GM12878 (cell line): Measurements from ENCODE around the gene FKBP2. TPM values are rescaled to one million over a fixed set of nuclear protein-coding genes. Genes with fewer than 3 reads are reported as not detected.

Experiments used
- CHD1 ChIP-seq: IDR thresholded peaks from 2 replicates; pipeline ENCODE4 v1.6.1; 2012; ENCODE audit warnings: low read depth, low read length, improper control_type of control experiment
- EGR1 ChIP-seq, 2 experiments: IDR thresholded peaks; 1 replicate in 1 of 2; 2 replicates in 1 of 2; pipeline ENCODE4 v1.6.1; 2011 to 2012; ENCODE audit warnings: low read depth in 2 of 2, low read length in 2 of 2, borderline replicate concordance in 1 of 2, mild to moderate bottlenecking in 1 of 2, moderate library complexity in 1 of 2
- HDAC6 ChIP-seq: fragments of 200-600 bp; sonication (generic); IDR thresholded peaks from one replicate; pipeline ENCODE4 v1.8.0; 2017; ENCODE audit warnings: antibody characterized with exemption; ENCODE audit not compliant: unreplicated experiment
- MEF2B ChIP-seq: fragments of 450-650 bp; IDR thresholded peaks from 2 replicates; pipeline ENCODE4 v1.6.1; 2018; ENCODE audit warnings: mild to moderate bottlenecking, moderate library complexity; ENCODE audit not compliant: partially characterized antibody, poor library complexity, severe bottlenecking
- MYC ChIP-seq: IDR thresholded peaks from 2 replicates; pipeline ENCODE4 v1.6.1; 2011; ENCODE audit warnings: mild to moderate bottlenecking, low read length, moderate library complexity, inconsistent platforms; ENCODE audit not compliant: insufficient read depth, insufficient replicate concordance, insufficient read length, severe bottlenecking
- PAX8 ChIP-seq: fragments of 450-650 bp; IDR thresholded peaks from 2 replicates; pipeline ENCODE4 v1.6.1; 2017; ENCODE audit warnings: mild to moderate bottlenecking, moderate library complexity
- RFX5 ChIP-seq: IDR thresholded peaks from 2 replicates; pipeline ENCODE4 v1.6.1; 2011; ENCODE audit warnings: low read depth, low read length, improper control_type of control experiment
- TARDBP ChIP-seq: IDR thresholded peaks from 2 replicates; pipeline ENCODE4 v1.6.1; 2016; ENCODE audit warnings: borderline replicate concordance
- ZNF207 ChIP-seq: fragments of 450-650 bp; IDR thresholded peaks from 2 replicates; pipeline ENCODE4 v1.6.1; 2014; ENCODE audit warnings: antibody characterized with exemption, mild to moderate bottlenecking, borderline replicate concordance
- polyA plus RNA-seq, 11 experiments: library from polyadenylated mRNA; depleted of rRNA in 4 of 11; unstranded in 6 of 11; stranded (reverse) in 5 of 11; fragments of >200 nt; fragmentation: Nextera tagmentation in 4 of 11; fragmentation: Illumina TruSeq in 1 of 11; extraction: Ambion mirVana in 4 of 11; extraction: Trizol in 1 of 11; gene quantifications; 1 replicate in 1 of 11; 2 replicates in 10 of 11; pipeline versions ENCODE4 v1.2.1 to v1.2.3, GENCODE V29; 2011 to 2016; ENCODE audit warnings: inconsistent platforms in 2 of 11, missing spikeins in 2 of 11, low read depth in 1 of 11
- total RNA-seq, 4 experiments: library from RNA; depleted of rRNA in 3 of 4; stranded (reverse); fragments of >200 nt in 3 of 4; fragmentation: Illumina TruSeq in 1 of 4; extraction: Trizol in 1 of 4; gene quantifications; 2 replicates each; pipeline versions ENCODE4 v1.2.1 to v1.2.3, GENCODE V29; 2013 to 2021
- TF ChIP-seq, protein P1 (sequence below): IDR thresholded peaks from 2 replicates; pipeline ENCODE4 v1.6.1; 2012; ENCODE audit warnings: mild to moderate bottlenecking, low read depth, low read length
- TF ChIP-seq, protein P2 (sequence below): fragments of 450-650 bp; IDR thresholded peaks from 2 replicates; pipeline ENCODE4 v1.6.1; 2017; ENCODE audit warnings: antibody characterized with exemption, mild to moderate bottlenecking, moderate library complexity
- TF ChIP-seq, protein P3 (sequence below): IDR thresholded peaks from 2 replicates; pipeline ENCODE4 v1.6.1; 2011; ENCODE audit warnings: mild to moderate bottlenecking, low read depth, low read length, moderate library complexity; ENCODE audit not compliant: insufficient replicate concordance
- TF ChIP-seq, protein P4 (sequence below): fragments of 450-650 bp; IDR thresholded peaks from 2 replicates; pipeline ENCODE4 v1.6.1; 2016; ENCODE audit warnings: mild to moderate bottlenecking
- TF ChIP-seq, protein P5 (sequence below): fragments of 450-650 bp; formaldehyde crosslinking; IDR thresholded peaks from 2 replicates; pipeline ENCODE4 v1.5.0; 2022; ENCODE audit warnings: mild to moderate bottlenecking, missing genetic modification characterization

The FKBP2 gene
- total and polyA plus RNA-seq, 10 of the 15 experiments (the other 5 are each of a cell fraction or from before 2014, with no cell fraction given) = 1.8 to 99.7 (median 39.5) TPM

DNA sequence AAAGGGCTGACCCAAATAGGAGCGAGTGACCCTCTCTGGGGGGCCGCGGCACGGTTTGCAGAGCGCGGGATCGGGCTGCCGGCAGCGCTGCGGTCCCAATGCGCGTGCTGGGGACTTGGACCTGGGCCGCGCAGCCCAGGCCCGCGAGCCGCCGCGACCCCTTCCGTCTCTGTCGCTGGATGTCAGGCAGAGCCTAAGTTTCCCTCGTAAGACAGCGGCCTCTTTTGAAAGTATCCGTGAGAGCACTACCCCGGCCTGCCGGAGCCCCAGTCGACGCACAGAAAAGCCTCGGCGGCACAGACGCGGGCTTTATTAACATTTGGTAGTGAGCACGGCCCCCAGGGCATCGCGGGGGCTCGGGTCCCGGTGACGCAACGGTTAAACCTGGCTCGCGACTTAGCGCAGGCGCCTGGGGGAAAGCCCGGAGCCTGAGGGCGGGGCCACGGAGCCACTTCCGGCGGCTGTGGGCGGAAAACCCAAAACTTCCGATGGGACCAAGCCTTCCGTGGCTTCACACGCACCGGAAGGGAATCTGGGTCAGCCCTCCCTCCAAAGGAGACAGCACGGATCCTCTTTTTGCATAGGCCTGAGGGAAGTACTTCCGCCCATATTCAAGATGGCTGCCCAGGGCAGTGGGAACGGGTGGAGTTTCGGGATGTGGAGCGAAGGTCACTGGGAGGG lies 28.8 kb downstream of the FKBP2 start (continued):
- TF ChIP-seq TARDBP = peak; percentile 86
- peak; percentile 10 to 30; a peak in 2 of 3 replicates for TF ChIP-seq EGR1 (IDR thresholded peaks at IDR 0.05; ENCODE audit: borderline replicate concordance in 1 of 2, low read depth in 2 of 2, low read length in 2 of 2)
- TF ChIP-seq, protein P1, sequence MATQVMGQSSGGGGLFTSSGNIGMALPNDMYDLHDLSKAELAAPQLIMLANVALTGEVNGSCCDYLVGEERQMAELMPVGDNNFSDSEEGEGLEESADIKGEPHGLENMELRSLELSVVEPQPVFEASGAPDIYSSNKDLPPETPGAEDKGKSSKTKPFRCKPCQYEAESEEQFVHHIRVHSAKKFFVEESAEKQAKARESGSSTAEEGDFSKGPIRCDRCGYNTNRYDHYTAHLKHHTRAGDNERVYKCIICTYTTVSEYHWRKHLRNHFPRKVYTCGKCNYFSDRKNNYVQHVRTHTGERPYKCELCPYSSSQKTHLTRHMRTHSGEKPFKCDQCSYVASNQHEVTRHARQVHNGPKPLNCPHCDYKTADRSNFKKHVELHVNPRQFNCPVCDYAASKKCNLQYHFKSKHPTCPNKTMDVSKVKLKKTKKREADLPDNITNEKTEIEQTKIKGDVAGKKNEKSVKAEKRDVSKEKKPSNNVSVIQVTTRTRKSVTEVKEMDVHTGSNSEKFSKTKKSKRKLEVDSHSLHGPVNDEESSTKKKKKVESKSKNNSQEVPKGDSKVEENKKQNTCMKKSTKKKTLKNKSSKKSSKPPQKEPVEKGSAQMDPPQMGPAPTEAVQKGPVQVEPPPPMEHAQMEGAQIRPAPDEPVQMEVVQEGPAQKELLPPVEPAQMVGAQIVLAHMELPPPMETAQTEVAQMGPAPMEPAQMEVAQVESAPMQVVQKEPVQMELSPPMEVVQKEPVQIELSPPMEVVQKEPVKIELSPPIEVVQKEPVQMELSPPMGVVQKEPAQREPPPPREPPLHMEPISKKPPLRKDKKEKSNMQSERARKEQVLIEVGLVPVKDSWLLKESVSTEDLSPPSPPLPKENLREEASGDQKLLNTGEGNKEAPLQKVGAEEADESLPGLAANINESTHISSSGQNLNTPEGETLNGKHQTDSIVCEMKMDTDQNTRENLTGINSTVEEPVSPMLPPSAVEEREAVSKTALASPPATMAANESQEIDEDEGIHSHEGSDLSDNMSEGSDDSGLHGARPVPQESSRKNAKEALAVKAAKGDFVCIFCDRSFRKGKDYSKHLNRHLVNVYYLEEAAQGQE = no peak
- no peak for TF ChIP-seq PAX8
- peak; percentile 29; the same call in 1 of the 2 replicates for TF ChIP-seq ZNF207
- TF ChIP-seq CHD1 = no peak
- TF ChIP-seq, protein P2, sequence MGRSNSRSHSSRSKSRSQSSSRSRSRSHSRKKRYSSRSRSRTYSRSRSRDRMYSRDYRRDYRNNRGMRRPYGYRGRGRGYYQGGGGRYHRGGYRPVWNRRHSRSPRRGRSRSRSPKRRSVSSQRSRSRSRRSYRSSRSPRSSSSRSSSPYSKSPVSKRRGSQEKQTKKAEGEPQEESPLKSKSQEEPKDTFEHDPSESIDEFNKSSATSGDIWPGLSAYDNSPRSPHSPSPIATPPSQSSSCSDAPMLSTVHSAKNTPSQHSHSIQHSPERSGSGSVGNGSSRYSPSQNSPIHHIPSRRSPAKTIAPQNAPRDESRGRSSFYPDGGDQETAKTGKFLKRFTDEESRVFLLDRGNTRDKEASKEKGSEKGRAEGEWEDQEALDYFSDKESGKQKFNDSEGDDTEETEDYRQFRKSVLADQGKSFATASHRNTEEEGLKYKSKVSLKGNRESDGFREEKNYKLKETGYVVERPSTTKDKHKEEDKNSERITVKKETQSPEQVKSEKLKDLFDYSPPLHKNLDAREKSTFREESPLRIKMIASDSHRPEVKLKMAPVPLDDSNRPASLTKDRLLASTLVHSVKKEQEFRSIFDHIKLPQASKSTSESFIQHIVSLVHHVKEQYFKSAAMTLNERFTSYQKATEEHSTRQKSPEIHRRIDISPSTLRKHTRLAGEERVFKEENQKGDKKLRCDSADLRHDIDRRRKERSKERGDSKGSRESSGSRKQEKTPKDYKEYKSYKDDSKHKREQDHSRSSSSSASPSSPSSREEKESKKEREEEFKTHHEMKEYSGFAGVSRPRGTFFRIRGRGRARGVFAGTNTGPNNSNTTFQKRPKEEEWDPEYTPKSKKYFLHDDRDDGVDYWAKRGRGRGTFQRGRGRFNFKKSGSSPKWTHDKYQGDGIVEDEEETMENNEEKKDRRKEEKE = no peak
- no peak for TF ChIP-seq MYC
- TF ChIP-seq, protein P3, sequence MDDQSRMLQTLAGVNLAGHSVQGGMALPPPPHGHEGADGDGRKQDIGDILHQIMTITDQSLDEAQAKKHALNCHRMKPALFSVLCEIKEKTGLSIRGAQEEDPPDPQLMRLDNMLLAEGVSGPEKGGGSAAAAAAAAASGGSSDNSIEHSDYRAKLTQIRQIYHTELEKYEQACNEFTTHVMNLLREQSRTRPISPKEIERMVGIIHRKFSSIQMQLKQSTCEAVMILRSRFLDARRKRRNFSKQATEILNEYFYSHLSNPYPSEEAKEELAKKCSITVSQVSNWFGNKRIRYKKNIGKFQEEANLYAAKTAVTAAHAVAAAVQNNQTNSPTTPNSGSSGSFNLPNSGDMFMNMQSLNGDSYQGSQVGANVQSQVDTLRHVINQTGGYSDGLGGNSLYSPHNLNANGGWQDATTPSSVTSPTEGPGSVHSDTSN = no peak
- TF ChIP-seq, protein P4, sequence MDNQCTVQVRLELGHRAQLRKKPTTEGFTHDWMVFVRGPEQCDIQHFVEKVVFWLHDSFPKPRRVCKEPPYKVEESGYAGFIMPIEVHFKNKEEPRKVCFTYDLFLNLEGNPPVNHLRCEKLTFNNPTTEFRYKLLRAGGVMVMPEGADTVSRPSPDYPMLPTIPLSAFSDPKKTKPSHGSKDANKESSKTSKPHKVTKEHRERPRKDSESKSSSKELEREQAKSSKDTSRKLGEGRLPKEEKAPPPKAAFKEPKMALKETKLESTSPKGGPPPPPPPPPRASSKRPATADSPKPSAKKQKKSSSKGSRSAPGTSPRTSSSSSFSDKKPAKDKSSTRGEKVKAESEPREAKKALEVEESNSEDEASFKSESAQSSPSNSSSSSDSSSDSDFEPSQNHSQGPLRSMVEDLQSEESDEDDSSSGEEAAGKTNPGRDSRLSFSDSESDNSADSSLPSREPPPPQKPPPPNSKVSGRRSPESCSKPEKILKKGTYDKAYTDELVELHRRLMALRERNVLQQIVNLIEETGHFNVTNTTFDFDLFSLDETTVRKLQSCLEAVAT = no peak; the same call in 1 of the 2 replicates
- TF ChIP-seq HDAC6 = no peak
- no peak for TF ChIP-seq MEF2B
- no peak for TF ChIP-seq RFX5
- TF ChIP-seq, protein P5, sequence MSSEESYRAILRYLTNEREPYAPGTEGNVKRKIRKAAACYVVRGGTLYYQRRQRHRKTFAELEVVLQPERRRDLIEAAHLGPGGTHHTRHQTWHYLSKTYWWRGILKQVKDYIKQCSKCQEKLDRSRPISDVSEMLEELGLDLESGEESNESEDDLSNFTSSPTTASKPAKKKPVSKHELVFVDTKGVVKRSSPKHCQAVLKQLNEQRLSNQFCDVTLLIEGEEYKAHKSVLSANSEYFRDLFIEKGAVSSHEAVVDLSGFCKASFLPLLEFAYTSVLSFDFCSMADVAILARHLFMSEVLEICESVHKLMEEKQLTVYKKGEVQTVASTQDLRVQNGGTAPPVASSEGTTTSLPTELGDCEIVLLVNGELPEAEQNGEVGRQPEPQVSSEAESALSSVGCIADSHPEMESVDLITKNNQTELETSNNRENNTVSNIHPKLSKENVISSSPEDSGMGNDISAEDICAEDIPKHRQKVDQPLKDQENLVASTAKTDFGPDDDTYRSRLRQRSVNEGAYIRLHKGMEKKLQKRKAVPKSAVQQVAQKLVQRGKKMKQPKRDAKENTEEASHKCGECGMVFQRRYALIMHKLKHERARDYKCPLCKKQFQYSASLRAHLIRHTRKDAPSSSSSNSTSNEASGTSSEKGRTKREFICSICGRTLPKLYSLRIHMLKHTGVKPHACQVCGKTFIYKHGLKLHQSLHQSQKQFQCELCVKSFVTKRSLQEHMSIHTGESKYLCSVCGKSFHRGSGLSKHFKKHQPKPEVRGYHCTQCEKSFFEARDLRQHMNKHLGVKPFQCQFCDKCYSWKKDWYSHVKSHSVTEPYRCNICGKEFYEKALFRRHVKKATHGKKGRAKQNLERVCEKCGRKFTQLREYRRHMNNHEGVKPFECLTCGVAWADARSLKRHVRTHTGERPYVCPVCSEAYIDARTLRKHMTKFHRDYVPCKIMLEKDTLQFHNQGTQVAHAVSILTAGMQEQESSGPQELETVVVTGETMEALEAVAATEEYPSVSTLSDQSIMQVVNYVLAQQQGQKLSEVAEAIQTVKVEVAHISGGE (CRISPR knock-in tag) = peak; percentile 53
